HG02970 (cell line): Measurements from ENCODE around the gene BNIPL.
A peak's percentile ranks its signal among the peaks of the same experiment; 100 is the strongest.

ENCODE experiments used
- ATAC-seq: cut with Tn5 transposase; IDR thresholded peaks from one replicate; pipeline ENCODE4 v1.9.1; 2021; ENCODE audit warnings: mild to moderate bottlenecking, moderate library complexity, moderate number of reproducible peaks; ENCODE audit not compliant: unreplicated experiment, low FRiP score

Gene BNIPL

DNA sequence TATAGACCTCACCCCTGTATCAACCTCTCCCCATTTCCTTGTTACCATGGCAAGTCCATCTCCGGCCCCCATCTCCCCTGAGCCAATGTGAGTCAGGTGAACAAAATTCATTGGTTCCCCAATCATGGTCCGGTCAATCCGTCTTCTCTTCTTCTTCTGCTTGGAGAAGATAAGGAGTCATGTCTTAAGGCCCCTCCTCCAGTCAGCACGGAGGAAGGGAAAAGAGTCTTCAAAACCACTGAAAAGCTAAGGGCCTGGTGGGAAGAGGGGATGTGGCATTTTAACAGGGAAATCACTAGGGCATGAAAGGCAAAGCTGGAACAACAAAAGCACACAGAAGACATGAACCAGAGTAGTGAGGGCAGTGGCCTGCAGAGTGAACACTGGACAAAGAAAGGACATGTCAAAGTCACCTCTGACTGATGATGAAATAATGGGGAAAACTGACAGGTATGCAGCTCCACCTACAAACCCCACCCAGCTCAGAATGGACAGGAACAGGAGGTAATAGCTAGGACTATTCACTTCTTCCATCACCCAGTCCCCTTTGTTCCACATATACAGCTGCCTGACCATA, 18.7 kb downstream of the BNIPL start:
- ATAC-seq: no peak

- ATAC-seq: no peak
Observed at GRCh38 chr1:151055581-151055980, 19.2 kb downstream of the BNIPL start.

DNA sequence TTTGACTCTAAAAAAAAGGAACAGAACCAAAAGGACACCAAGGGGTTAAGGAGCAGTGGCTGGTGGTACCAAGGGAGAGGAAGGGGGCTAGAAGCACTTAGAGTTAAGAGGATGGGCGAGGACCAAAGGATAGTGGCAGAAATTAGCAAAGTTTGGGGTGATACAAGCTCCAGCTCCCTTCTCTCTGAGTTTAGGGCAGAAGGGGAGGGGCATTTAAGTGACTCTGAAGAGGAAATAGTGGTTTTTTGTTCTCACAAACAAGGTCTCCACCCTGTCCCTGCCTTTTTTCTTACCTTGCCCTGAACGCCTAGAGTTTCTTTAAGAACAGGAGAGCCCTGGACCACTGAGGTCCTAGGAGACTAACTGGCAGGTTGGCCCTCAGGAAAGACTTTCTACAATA, 19.8 kb downstream of the BNIPL start:
- no peak for ATAC-seq

- no peak for ATAC-seq
Observed at GRCh38 chr1:151058692-151059091, 22.3 kb downstream of the BNIPL start.

- peak; percentile 70 for ATAC-seq
Observed at GRCh38 chr1:151059109-151060006, 23.0 kb downstream of the BNIPL start, which contains the start of gene CDC42SE1. TSS of gene CDC42SE1 (minus strand) at chr1:151059622. CDS start at chr1:151055730, 3,892 bp downstream.

DNA sequence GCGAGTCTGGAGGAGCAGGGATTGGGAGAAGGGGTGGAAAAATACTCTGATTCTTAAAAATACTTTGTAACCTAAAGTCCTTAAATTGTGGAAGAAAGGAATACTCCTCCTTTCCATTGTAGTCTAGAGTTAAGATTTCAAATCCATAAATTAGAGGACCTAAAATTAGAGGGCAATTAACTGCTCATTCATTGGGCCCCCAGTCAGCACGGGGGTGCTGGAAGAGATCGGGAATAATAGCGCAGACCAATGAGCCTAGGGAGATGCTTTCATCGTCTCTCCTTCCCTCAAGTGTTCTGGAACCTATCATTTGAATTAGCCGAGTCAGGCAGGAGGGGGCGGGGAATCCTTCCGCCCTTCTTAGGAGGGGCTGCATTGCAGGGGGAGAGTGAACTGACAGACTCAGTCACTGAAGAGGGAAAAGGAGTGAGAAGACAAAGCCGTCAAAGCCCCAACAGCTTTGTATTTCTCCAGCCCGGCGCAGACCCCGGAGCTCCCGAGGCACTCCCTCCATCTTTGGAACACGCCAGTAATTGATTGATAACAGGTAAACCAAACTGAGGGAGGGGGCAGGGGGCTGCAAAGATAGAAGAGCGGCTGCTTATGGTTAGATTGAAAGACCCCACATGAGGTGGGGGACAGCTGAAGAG, 23.7 kb downstream of the BNIPL start, which contains the start of gene MLLT11:
MLLT11 (plus strand) TSS at position 391 of the 650 bp plus-strand sequence. CDS start 6,828 bp downstream, outside the sequence.
- no peak for ATAC-seq

DNA sequence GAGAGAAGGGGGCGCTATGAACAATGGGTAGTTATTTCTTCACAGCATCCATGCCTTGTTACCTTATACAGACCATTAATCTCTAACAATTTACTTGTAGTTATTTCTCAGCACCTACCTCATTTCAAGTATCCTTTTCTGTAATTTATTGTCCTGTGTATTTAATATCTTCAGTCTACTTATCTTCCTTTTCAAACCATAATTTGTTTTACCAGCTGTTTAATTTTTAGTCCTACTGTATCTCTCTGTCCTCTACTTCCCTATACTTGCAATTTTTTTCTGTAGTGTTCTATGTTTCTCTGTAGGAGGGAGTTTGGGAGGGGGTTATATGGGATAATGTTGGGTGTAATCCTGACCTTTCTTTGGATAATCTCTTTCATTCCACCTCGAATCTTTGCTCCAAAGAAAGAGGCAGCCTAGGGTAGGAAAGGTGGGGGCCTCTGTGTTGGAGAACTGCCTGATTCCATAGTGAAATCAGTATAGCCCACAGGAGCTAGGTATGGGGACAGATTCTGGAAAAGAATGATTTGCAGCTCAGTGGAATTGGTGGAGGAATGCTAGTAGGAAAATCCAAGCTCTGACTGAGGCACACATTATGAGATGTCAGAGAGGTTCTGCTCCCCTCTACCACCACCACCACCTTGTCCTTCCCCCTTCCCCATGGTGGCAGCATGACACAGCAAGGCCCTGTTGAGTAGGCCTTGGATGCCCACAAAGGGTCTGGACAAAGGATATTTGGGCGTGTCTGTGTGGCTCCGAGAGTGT, 24.5 kb downstream of the BNIPL start:
- ATAC-seq: no peak

GRCh38 chr1:151061704-151062103, 25.3 kb downstream of the BNIPL start:
- ATAC-seq: no peak

- ATAC-seq: no peak
Observed at GRCh38 chr1:151062741-151063371, 26.5 kb downstream of the BNIPL start.

- no peak for ATAC-seq
Observed at GRCh38 chr1:151065089-151065645, 28.8 kb downstream of the BNIPL start.

GRCh38 chr1:151067185-151067584, 30.8 kb downstream of the BNIPL start:
- no peak for ATAC-seq

GRCh38 chr1:151069103-151069486, 32.7 kb downstream of the BNIPL start:
- ATAC-seq: no peak

DNA sequence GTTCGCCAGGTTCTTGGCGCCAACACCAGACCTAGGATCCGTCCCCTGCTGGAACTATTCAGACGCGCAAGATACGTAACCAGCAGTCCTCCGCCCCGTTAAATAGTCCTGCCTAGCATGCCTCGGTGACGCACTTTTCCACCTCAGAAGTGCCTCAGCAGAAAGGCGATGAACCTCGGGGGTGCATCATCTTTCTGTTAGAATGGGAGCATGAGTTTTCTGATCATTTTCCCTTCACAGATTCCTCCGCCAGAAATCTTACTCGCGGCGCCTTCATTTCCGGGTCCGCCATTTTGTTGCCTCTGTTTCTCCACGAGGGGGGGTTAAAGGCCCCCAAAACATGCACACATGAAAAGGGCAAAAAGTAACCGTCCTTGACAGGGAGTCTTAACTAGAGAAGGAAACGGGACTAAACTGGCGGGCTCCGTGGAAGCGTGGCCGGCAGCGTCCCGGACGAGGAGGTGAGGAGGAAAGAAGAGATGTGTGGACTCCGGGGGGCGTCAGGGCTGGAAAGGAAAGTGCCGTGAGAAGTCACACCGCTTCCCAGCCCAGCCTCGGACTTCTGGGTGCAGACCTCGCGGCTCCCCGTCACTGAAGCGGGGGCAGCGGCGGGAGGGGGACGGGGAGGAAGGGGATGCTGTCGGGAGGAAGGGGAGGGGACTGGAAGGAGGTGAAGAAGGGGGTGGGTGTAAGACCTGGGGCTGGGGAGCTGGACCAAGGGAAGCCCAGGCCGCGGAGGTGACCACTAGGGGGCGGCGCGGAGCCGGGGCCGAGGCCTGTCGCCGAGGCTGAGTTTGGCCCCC, 34.3 kb downstream of the BNIPL start, which contains the start of gene GABPB2:
GABPB2 (plus strand) TSS at position 288 of the 803 bp plus-strand sequence. CDS start 17,429 bp downstream, outside the sequence.
- peak; percentile 78 for ATAC-seq

DNA sequence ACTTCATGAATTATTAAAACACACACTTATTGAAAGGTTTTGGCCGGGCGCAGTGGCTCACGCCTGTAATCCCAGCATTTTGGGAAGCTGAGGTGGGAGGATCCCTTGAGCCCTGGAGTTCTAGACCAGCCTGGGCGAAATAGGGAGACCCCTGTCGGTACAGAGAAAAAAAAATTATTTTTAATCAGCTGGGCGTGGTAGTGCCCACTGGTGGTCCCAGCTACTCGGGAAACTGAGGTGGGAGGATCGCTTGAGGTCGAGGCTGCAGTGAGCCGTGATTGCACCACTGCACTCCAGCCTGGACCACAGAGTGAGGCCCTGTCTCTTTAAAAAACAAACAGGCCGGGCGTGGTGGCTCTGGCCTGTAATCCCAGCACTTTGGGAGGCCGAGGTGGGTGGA, 35.8 kb downstream of the BNIPL start:
- ATAC-seq: no peak

DNA sequence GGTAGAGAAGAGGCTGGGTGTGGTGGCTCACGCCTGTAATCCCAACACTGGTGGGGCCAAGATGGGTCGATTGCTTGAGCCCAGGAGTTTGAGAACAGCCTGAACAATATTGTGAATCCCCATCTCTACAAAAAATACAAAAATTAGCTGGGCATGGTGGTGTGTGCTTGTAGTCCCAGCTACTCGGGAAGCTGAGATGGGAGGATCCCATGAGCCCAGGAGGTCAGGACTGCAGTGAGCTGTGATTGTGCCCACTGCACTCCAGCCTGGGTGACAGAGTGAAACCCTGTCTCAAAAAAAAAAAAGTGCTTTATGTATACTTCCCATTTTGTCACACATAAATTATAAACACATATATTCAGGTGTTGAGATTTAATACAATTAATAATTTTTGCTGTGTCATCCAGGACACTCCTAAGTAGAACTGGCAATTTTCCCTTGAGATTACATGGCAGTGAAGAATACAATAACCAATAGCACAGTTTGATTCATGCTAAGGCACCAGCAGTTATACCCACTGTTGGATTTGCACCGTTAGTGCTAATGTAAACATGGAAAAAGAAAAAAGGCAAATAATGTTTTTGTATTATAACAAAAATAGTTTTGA, 49.7 kb downstream of the BNIPL start:
- ATAC-seq: no peak
